DMS53 treated with DMSO at 0.1 percent for 48 hours (cell line): ENCODE measurements around the gene APBB1IP.

Source experiments
- DNase-seq: peaks from one replicate; lab custom pipeline; 2025; ENCODE audit not compliant: unreplicated experiment; lab: John Stamatoyannopoulos, UW

The APBB1IP gene

GRCh38 chr10:26505491-26505890 lies 67.3 kb downstream of the APBB1IP start:
- no peak for DNase-seq

GRCh38 chr10:26506736-26507135 lies 68.6 kb downstream of the APBB1IP start:
- DNase-seq: no peak

GRCh38 chr10:26507441-26507840 lies 69.3 kb downstream of the APBB1IP start:
- no peak for DNase-seq

GRCh38 chr10:26508016-26508415 lies 69.9 kb downstream of the APBB1IP start:
- no peak for DNase-seq

GRCh38 chr10:26509307-26509706 lies 71.2 kb downstream of the APBB1IP start:
- DNase-seq: no peak

- no peak for DNase-seq
These were observed 75.0 kb downstream of the APBB1IP start for GRCh38 chr10:26513101-26513500.

- no peak for DNase-seq
These were observed 78.5 kb downstream of the APBB1IP start for GRCh38 chr10:26516540-26517101.

GRCh38 chr10:26517141-26517867 lies 79.2 kb downstream of the APBB1IP start:
- DNase-seq: no peak

- no peak for DNase-seq
These were observed 81.7 kb downstream of the APBB1IP start for GRCh38 chr10:26519803-26520202.

GRCh38 chr10:26520575-26520974 lies 82.4 kb downstream of the APBB1IP start:
- no peak for DNase-seq

- DNase-seq: no peak
These were observed 86.2 kb downstream of the APBB1IP start for GRCh38 chr10:26524161-26524896.

- no peak for DNase-seq
These were observed 87.4 kb downstream of the APBB1IP start for GRCh38 chr10:26525586-26525985.

GRCh38 chr10:26527018-26527417 lies 88.9 kb downstream of the APBB1IP start:
- no peak for DNase-seq

- DNase-seq: no peak
These were observed 89.9 kb downstream of the APBB1IP start for GRCh38 chr10:26528048-26528447.

- no peak for DNase-seq
These were observed 90.7 kb downstream of the APBB1IP start for GRCh38 chr10:26528715-26529393.

GRCh38 chr10:26534384-26534783 lies 96.2 kb downstream of the APBB1IP start:
- no peak for DNase-seq

GRCh38 chr10:26540601-26541000 lies 102.5 kb downstream of the APBB1IP start:
- no peak for DNase-seq

- no peak for DNase-seq
These were observed 105.6 kb downstream of the APBB1IP start for GRCh38 chr10:26543567-26544306.

GRCh38 chr10:26544932-26545331 lies 106.8 kb downstream of the APBB1IP start:
- DNase-seq: no peak

GRCh38 chr10:26550774-26551526 lies 112.8 kb downstream of the APBB1IP start:
- DNase-seq: no peak
